Measurements from ENCODE around the gene ACBD4.
A peak's percentile ranks its signal among the peaks of the same experiment; 100 is the strongest.

Gene ACBD4

DNA sequence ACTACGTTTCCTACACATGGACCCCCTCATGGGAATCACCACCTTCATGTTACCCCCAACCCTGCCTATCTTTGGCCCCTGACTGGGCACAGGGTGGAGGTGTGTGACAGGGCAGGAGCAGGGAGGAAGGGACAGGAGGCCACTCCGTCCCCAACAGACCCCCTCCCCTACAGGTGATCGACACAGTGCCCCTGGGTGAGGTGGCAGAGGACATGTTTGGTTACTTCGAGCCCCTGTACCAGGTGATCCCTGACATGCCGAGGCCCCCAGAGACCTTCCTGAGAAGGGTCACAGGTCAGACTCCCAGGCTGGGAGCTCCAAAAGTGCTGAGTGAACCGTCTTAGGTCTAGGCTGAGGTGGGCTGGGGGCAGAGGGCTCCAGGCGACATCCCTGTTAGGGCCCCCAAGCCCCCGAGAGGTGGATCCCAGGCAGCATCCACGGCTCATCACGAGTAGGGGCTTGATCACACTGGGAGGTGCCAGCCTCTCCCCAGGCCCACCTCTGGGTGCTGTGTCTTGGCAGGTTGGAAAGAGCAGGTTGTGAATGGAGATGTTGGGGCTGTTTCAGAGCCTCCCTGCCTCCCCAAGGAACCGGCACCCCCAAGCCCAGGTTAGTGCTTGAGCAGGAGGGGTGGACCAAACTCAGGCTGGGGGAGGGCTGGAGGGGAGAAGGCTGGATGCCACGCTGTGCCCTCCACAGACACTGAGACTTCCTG lies 1.5 kb downstream of the ACBD4 start:
- DNase-seq: no peak

DNA sequence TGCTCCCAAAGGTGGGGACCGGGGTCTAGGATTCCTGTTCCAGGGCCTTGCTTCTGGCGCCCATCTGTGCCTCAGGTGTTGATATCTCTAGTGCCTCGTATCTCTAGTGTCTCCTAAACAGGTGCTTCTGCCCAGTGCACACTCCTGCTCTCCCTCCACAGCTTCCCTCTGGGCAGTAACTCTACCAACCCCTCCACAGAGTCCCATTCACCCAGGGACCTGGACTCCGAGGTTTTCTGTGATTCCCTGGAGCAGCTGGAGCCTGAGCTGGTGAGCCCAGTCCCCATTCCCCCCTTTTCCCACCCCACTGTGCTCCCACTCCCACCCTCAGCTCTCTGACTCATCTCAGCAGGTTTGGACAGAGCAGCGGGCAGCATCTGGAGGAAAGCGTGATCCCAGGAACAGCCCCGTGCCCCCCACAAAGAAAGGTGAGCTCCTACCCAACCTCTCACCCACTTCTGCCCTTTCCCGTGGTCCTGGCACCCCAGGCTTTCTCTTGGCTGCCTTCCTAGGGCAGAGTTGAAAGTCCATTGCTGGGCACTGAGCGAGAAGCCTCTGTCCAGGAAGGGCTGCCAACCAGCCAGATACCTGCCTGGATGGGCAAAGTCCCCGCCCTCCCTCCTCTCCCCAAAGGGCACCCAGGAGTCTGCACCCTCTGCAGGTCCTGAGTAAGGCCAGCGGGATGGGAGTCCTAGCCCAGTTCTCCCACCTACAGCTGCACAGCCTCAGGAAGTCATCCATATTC lies 2.2 kb downstream of the ACBD4 start:
- no peak for DNase-seq

DNA sequence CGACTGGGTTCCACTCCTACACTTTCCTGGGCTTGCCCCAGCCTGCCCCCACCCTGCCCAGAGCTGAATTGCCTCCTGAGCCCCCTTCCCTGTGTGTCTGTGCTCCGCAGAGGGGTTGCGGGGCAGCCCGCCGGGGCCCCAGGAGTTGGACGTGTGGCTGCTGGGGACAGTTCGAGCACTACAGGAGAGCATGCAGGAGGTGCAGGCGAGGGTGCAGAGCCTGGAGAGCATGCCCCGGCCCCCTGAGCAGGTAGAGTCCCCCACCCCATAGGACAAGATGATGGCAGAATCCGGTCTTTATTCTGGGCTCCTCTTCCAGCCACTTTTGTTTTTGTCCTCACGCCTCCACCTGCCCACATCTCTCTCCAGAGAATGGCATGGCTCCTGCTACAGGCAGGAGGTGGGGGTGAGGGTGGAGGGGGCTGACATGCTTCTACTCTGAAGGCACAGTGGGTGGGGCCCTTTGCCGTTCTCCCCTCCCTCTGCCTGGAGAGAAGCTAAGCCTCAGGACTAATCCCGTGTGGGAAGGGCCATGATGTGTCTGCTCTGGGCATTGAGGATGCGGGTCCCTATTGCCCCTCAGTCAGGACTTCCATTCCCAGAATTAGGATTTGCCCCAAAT lies 3.5 kb downstream of the ACBD4 start:
- DNase-seq: no peak

DNA sequence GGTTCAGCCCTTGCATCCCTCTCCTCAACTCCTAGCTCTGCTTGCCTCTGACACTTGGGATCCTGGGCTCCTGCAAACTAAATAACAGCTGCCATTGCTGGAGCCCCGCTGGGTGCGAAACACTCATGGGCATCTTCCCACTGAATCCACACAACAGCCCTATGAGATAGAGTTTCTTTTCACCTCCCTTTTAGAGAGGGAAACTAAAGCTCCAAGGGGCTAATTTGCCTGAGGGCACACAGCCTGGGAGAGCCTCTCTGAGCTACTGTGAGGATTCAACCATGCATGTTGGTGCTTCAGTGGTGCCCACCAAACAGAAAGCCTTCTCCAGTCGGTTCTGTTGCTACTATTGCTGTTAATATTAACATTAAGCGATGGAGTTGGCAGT lies 4.0 kb downstream of the ACBD4 start:
- no peak for DNase-seq

DNA sequence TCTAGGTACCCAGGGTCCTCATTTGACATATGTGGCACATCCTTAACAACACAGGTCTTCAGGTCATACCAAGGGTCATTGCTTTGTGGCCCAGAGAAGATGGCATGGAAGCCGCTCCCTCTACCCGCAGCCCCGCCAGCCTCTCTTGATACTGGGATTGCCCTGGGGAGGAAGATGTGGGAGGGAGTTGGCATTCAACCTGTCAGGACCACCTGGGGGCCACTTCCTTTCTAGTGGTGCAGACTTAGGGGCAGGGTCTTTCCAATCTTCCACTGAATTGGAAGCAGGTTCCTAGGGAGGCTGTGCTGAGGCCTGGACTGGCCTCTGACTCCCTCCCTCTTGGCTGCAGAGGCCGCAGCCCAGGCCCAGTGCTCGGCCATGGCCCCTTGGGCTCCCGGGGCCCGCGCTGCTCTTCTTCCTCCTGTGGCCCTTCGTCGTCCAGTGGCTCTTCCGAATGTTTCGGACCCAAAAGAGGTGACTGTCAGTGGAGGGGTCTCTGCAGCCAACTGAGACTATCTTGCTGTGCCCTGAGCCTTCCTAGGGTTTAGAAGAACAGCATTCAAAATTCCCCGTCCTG lies 7.7 kb downstream of the ACBD4 start:
- DNase-seq: no peak

DNA sequence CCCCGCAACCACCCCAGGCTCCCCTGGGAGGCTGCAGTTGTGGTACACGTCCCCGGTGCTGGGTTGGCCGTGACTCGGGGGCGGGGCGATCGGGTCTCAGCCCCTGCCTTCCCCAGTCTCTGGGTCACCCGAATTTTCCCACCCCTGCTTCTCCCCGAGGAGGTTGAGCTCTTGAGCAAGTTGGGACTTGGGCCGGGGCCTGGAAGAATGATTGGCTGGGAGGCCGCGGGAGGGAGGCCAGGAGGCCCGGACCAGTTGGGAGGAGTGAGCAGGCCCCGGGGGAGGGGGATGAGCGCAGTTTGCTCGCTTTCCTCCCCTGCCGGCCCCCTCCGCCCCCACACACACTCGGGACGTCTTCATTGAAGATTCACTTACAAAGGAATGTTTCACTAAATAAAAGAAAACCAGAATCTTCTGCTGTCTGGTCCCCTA lies 8.3 kb downstream of the ACBD4 start:
- peak; percentile 81 for DNase-seq

DNA sequence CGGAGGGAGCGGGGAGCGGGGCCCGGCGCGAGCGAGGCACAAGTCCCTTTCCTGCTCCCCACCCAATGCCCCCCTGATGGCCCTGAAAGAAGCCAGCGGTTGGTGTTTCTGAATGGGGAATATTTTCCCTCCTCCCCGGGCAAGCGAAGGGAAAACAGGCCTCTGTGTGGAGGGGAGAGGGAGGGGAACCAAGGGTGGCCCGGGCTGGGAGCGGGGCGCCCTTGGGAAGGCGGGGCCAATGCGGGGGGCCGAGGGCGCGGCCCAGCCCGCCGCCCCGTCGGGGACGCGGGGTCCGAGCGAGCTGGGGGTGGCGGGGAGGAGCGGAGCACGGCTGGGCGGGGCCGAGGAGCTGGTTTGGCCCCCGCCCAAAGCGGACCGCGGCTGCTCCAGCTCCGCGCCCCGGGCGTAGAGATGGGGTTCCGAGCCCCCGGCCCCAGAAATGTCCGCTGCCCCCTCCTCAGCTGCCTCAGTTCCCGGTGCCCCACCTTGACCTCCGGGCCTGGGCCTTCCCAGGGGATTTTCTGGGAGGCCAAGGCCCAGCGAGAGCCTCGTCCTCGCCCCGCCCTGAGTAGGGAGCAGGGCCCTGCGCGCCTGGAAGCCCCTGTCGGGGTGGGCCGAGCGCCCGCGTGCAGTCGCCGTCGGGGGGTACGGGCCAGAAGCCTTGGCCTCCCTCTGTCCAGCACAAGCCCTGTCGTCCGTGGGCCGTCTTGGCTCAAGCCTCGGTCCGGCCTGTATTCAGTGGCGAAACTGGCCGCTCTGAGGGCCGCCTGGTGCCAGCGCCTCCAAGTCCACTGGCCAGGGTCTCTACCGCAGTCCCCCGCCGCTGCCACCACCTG lies 8.9 kb downstream of the ACBD4 start:
- DNase-seq: peak; percentile 67

DNA sequence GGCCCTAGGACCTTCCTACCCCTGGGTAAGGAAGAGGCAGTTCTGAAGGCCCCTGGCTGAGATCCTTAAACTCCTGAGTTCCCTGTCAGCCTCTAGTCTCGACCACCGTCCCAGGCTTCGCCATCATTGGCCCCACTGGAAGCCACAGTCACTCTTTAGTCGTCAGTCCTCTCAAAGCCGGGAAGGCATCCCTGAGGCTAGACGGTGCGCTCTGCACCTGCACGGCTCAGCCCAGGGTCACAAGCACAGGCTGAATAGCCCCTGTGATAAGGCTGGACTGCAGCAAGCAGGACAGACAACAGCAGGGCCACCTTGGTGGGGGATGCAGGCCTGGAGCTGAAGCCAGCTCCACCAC lies 9.5 kb downstream of the ACBD4 start:
- no peak for DNase-seq

DNA sequence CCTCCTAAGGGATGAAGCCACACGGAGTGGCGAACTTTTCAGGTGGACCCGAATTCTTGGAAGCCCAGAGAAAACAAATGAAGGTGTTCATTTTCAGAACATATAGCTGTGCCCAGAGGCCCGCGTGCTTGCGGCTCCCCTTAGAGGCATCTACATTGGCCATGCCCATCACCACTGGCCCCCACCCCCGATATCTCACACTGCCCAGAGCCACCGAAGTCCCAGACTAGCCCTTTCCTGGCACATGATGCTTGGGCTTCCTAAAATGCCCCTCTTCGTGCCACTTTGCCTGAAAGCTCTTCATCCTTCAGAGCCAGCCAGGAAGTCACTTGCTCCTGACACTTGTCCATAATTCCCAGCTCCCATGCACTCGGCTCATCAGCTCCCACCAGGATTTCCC lies 10.7 kb downstream of the ACBD4 start:
- DNase-seq: no peak

DNA sequence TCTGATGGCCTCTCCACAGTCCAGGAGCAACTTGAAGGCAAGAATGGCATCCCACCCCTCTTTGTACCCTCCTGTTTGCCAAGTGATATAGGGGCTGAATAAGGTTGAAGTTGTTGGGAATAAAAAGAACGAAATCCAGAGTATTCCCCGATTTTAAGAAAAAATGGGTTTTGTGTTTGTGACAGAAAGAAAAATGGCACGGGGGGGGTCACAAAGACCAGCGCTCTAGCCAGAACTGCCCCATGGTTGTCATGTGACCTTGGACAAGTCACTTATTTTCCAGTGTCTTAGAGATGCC lies 11.1 kb downstream of the ACBD4 start:
- DNase-seq: no peak

DNA sequence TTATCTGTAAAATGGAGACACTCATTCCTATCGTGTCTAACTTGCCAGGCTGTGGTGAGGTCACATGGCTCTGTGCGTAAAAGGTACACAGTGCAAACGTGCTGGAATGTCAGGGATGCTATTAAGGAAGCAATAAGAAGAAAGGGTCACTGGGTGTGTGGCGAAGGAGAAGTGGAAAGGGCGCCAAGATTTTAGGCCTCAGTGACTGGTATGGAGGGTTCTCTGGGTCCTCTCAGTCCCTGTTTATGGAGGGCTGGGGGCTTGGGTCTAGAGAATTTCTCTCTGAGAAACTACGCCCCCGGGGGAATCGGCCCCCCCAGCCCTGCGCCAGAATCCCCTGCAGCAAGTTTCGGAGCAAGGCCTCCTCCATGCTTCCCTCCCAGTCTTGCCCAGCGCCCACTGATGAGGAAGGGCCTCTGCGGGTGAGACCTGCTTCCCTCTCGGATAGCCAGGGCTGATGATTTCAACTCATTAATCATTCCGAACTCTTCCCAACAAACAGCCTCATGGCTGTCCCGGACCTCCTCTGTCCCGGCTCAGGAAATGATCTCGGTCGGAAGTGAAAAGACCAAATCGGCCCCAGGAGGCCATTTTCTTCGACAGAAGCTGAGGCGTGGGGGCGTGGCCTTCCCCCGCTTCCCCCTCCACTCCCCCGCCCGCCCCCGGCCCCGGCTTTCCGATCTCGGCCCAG lies 11.5 kb downstream of the ACBD4 start:
- peak; percentile 91 for DNase-seq

DNA sequence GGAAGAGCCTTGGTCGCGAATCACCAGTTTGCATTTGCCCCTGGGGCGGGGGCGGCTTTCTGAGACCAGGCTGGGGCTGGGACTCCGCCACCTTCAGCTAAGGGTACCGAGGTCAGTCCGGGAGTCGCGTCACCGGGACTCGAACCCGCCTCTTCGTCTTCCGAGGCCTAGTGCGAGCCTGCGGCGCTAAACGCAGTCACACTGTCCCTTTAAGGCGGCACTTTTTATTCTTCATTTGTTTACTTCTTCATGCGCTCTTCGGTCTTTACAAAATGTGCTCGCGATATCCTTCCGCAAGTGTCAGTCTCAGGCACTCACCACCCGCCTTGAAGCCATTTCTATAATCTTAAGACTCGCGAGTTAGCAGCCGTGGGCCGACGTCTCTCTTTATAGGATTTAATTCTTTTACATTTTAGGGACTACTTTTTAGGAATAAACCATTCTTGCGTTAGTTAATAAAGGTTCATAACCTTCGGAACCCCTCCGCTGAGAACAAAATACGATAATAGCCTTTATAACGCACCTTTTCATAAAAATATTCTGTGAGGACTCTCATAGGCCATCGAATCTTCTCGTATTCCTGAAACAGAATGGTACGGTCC lies 12.2 kb downstream of the ACBD4 start:
- peak; percentile 91 for DNase-seq

DNA sequence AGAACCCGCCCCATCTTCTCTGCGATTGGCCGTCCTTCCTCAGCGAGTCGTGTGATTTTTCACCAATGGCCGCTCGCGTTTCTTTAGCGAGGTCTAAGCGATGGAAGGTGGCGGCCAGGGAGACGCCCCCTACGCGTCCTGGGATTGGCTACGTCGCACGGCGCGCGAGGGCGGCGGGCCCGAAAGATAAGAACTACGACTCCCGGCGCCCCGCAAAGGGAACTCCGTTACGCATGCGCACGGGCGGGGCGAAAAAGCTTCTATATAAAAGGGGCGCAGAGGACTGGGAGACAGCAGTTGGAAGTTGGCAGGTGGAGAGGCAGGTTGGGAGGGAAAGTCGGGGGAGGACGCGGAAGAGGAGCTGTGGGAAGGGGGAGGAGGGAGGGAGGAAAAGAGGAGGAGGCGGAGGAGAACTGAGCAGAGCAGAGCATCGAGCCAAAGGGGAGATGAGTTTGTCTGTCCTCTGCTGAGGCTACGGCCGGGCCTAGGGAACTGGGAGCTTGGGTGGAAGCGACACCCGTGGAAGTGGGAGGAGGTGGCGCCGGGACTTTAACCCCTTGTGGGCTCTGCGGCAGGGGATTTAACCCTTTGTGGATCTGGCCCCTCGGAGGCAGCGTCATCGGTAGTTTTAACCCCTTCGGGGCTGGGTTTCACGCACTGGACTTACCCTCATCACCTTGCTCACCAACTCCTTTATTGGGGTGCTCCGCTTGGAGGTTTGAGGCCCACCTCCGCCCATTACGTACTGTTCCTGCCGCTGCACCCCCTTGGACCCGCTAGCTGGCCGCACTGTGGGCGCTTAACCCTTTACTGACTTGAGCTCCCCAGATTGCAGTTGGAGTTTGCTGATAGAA lies 12.9 kb downstream of the ACBD4 start, which contains the start of gene HEXIM1:
TSS of gene HEXIM1 (plus strand) at position 293 of the 854 bp plus-strand sequence. CDS start 716 bp downstream, outside the sequence.
- peak; percentile 98 for DNase-seq

DNA sequence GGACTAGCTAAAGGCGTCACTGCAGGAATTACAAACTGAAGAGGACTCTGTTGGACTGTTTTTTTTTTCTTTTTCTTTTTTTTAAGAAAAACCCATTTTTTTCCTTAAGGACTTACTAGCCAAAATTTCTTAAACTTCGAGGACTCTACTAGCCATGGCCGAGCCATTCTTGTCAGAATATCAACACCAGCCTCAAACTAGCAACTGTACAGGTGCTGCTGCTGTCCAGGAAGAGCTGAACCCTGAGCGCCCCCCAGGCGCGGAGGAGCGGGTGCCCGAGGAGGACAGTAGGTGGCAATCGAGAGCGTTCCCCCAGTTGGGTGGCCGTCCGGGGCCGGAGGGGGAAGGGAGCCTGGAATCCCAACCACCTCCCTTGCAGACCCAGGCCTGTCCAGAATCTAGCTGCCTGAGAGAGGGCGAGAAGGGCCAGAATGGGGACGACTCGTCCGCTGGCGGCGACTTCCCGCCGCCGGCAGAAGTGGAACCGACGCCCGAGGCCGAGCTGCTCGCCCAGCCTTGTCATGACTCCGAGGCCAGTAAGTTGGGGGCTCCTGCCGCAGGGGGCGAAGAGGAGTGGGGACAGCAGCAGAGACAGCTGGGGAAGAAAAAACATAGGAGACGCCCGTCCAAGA lies 13.7 kb downstream of the ACBD4 start:
- peak; percentile 94 for DNase-seq

DNA sequence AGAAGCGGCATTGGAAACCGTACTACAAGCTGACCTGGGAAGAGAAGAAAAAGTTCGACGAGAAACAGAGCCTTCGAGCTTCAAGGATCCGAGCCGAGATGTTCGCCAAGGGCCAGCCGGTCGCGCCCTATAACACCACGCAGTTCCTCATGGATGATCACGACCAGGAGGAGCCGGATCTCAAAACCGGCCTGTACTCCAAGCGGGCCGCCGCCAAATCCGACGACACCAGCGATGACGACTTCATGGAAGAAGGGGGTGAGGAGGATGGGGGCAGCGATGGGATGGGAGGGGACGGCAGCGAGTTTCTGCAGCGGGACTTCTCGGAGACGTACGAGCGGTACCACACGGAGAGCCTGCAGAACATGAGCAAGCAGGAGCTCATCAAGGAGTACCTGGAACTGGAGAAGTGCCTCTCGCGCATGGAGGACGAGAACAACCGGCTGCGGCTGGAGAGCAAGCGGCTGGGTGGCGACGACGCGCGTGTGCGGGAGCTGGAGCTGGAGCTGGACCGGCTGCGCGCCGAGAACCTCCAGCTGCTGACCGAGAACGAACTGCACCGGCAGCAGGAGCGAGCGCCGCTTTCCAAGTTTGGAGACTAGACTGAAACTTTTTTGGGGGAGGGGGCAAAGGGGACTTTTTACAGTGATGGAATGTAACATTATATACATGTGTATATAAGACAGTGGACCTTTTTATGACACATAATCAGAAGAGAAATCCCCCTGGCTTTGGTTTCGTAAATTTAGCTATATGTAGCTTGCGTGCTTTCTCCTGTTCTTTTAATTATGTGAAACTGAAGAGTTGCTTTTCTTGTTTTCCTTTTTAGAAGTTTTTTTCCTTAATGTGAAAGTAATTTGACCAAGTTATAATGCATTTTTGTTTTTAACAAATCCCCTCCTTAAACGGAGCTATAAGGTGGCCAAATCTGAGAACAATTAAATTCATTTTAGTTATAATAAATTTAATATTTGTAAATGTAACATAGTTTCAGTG lies 14.5 kb downstream of the ACBD4 start:
- DNase-seq: peak; percentile 84

DNA sequence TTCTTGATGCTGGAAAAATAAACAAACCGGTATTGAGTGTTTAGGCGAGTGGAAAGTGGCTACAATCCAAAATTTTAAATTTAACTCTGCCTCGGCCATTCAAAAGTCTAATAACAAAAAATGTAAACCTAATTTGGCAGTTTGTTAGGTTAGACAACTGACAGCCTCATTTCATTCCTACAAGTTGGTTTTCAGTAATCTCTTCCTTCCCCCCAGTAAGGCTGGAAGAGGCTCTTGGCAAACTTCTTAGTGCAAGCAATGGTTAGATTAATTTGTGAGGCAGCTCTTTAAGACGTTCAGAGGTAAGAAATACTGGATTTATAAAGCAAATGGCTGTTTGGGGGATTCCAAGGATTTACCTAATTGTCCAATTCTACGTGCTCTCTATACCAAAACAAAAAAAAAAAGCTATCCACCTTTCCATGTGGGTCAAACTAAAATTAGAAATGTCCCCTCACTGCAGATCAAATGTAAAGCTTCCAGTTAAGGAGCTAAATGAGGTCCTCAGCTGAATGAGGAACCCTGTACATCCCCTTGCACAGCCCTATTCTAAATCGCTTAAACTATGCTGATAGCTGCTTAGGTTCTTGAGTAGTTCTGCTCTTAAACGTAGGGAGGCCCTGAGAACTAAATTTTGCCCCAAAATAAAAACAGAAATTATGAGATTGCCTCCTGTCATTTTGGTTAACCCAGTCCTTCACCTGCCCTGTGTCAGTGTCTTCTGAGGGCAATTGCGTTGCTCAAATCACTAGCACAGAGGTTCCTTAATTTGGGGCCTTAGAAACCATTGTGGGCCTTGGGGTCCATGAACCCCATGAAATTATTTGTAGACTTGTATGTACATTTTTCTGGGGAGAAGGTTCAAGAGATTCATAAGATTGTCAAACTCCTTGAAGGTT lies 15.7 kb downstream of the ACBD4 start:
- no peak for DNase-seq

DNA sequence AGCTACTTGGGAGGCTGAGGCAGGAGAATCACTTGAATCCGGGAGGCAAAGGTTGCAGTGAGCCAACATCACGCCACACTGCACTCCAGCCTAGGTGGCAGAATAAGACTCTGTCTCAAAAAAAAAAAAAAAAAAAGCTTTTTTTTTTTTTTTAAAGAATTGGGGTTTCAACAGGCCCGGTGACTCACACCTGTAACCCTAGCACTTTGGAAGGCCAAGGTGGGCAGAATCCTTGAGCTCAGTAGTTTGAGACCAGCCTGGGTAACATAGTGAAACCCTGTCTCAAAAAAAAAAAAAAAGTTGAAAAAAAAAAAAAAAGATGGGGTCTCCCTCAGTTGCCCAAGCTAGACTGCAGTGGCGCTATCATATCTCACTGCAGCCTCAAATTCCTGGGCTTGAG lies 19.5 kb downstream of the ACBD4 start:
- no peak for DNase-seq

DNA sequence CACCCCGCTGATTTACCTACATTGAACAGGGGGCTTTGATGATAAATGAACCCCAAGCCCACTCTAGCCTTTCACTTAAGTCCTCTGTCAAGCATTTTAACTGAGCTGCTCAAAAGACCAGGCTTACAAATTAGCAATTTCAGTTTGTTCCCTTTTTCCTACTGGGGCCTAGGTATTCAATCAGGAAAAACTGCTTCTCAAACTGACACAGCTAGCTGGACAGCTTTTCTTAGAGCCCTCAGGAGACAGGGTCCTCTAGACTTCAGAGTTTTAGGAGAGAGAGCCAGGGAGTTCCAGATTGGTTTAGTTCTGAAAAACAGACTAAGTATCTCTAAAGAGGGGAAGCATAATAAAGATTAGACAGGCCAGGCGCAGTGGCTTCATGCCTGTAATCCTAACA lies 20.0 kb downstream of the ACBD4 start:
- no peak for DNase-seq

Measured in right kidney (tissue), 1 donor.